ENCODE results near the gene MED23. TPM values are rescaled to one million over a fixed set of nuclear protein-coding genes. Genes with fewer than 3 reads are reported as not detected.

MED23 gene
- total RNA-seq, 4 donors from 2014 or later = 19.4 to 54.9 (median 35.2) TPM

DNA sequence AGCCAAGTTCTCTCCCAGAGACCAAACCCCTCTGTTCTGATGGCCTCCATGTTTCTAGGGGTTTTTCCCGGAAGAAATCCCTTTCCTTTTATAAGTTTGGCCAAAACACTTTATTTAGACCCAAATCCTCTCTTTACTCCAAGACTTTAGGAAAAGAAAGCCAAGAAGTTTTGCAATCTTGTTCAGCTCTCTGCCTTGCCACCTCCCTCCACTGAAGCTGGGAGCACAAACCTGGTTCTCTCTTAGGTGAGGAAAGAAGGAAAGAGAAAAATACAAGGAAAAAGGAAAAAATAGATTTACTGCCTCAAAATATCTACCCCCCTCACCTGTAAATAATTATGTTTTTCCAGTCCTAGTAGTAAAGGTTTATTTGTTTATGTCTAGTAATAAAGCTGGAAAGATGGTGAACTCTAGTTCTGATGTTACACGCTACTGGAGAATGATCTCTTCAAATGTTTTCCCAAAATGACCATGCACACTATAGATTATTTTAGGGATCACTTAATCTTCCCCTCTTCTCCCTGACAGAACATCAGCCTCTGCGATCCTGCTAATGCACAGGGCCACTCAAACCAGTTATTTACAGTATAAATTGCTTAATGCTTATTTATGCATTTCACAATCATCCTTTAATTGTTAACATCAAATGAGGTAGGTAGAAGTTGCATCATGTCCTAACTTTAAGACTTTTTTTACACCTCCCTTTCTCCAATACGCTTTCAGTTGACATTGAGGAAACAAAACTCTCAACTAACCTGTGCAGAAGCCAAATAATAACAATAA is 65.9 kb downstream of the MED23 start:
- no peak for TF ChIP-seq EP300 (IDR thresholded peaks at IDR 0.05)
- no peak for TF ChIP-seq POLR2A (IDR thresholded peaks at IDR 0.05)
- TF ChIP-seq CTCF (IDR thresholded peaks at IDR 0.05) = no peak
- TF ChIP-seq POLR2AphosphoS5 (IDR thresholded peaks at IDR 0.05) = no peak
- no peak overlapping the region for H3K27ac ChIP-seq
- H3K36me3 ChIP-seq = no peaks in the 10 kb centered on the region
- no peaks in the 10 kb centered on the region for H3K9me3 ChIP-seq
- DNase-seq (ENCODE audit: low spot score in 2 of 2) = no peak
- 85% methylated on average over 4 of the region's 4 CpGs for WGBS
- no peaks in the 10 kb centered on the region for H3K27me3 ChIP-seq
- no peak overlapping the region for H3K4me3 ChIP-seq
- H3K4me1 ChIP-seq = no peaks in the 10 kb centered on the region

DNA sequence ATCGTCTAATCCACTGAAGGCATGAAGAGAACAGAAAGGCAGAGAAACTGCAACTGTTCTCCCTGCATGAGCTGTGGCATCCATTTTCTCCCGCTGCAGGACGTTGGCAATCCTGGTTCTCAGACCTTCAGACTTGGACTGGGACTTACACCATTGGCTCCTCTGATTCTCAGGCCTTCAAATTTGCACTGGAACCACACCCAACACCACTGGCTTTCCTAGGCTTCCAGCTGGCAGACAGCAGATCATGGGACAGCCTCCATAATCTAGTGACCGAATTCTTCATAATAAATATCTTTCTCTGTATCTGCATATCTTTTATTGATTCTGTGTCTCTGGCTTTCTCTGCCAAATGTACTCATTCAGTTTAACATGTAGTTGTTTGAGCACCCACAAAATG is 69.1 kb downstream of the MED23 start:
- Histone ChIP-seq H3K27me3 (no peaks in the 10 kb centered on the region), H3K9me3 (no peaks in the 10 kb centered on the region), H3K4me1 (no peaks in the 10 kb centered on the region), H3K27ac (no peak overlapping the region), H3K36me3 (no peaks in the 10 kb centered on the region), H3K4me3 (no peak overlapping the region)
- TF ChIP-seq POLR2AphosphoS5 (IDR thresholded peaks at IDR 0.05) (no peak), POLR2A (IDR thresholded peaks at IDR 0.05) (no peak), CTCF (IDR thresholded peaks at IDR 0.05) (no peak), EP300 (IDR thresholded peaks at IDR 0.05) (no peak)
- 69% methylated on average over 4 of the region's 4 CpGs for WGBS
- no peak for DNase-seq (ENCODE audit: low spot score in 2 of 2)

DNA sequence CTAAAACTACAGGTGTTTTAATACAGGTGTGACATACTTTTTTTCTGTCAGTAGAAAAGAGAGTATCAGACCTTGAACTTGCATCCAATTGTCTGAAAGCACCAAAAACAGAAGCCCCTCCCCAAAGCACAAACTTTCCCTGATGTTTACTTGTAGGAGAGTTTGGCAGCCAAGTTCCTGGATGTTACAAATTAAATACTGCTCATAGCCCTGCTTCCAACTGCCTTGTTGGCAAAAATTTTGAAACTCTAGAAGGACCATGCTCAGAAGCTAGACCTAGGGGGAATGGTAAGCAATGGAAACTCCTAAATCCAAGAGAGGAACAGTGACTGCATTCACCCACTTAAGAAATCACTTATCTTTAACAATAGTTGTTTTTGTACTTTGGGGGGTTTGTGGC is 72.0 kb downstream of the MED23 start:
- no peak overlapping the region for H3K27ac ChIP-seq
- no peak for DNase-seq (ENCODE audit: low spot score in 2 of 2)
- H3K36me3 ChIP-seq = no peaks in the 10 kb centered on the region
- no peak overlapping the region for H3K4me3 ChIP-seq
- no peaks in the 10 kb centered on the region for H3K9me3 ChIP-seq
- TF ChIP-seq POLR2AphosphoS5 (IDR thresholded peaks at IDR 0.05) (no peak), POLR2A (IDR thresholded peaks at IDR 0.05) (no peak), EP300 (IDR thresholded peaks at IDR 0.05) (no peak), CTCF (IDR thresholded peaks at IDR 0.05) (no peak)
- H3K4me1 ChIP-seq = no peaks in the 10 kb centered on the region
- no peaks in the 10 kb centered on the region for H3K27me3 ChIP-seq

- DNase-seq (ENCODE audit: low spot score in 2 of 2) = no peak
- Histone ChIP-seq H3K27ac (no peak overlapping the region), H3K4me3 (no peak overlapping the region), H3K36me3 (no peaks in the 10 kb centered on the region), H3K4me1 (no peaks in the 10 kb centered on the region), H3K27me3 (no peaks in the 10 kb centered on the region), H3K9me3 (no peaks in the 10 kb centered on the region)
- 83% methylated on average over 3 of the region's 3 CpGs for WGBS
- TF ChIP-seq POLR2AphosphoS5 (IDR thresholded peaks at IDR 0.05) (no peak), EP300 (IDR thresholded peaks at IDR 0.05) (no peak), CTCF (IDR thresholded peaks at IDR 0.05) (no peak), POLR2A (IDR thresholded peaks at IDR 0.05) (no peak)
Measured at GRCh38 chr6:131552572-131552971, 75.5 kb downstream of the MED23 start.

DNA sequence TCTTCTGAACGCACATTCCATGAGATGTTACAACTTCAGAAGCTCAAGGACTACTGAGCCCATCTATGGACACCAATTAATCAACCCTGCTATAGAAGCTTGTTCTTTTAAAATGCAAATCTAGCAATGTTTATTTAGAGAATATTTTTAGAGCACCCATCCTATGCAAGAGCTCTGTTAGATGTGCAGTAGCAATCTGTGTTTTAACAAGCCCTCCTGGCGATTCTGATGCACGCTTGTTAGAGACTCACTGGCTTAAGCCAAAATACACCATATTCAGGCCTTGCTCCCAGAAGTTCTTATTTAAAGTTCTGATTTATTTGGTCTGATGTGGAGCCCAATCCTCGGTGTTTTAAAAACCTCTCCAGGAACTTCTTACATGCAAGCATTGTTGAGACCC is 76.1 kb downstream of the MED23 start:
- WGBS = 90% methylated on average over 4 of the region's 4 CpGs
- Histone ChIP-seq H3K27ac (no peak overlapping the region), H3K36me3 (no peaks in the 10 kb centered on the region), H3K27me3 (no peaks in the 10 kb centered on the region), H3K4me3 (no peak overlapping the region), H3K4me1 (no peaks in the 10 kb centered on the region), H3K9me3 (no peaks in the 10 kb centered on the region)
- no peak for DNase-seq (ENCODE audit: low spot score in 2 of 2)
- no peak for TF ChIP-seq EP300 (IDR thresholded peaks at IDR 0.05)
- TF ChIP-seq CTCF (IDR thresholded peaks at IDR 0.05) = no peak
- no peak for TF ChIP-seq POLR2A (IDR thresholded peaks at IDR 0.05)
- TF ChIP-seq POLR2AphosphoS5 (IDR thresholded peaks at IDR 0.05) = no peak

Measured in suprapubic skin (tissue), 4 donors.